ENCODE measurements around the gene PTPDC1. TPM values are rescaled to one million over a fixed set of nuclear protein-coding genes. Genes with fewer than 3 reads are reported as not detected.

Gene PTPDC1
- total and polyA plus RNA-seq, 8 donors, result 2.4 to 5.6 (median 4.2) TPM

DNA sequence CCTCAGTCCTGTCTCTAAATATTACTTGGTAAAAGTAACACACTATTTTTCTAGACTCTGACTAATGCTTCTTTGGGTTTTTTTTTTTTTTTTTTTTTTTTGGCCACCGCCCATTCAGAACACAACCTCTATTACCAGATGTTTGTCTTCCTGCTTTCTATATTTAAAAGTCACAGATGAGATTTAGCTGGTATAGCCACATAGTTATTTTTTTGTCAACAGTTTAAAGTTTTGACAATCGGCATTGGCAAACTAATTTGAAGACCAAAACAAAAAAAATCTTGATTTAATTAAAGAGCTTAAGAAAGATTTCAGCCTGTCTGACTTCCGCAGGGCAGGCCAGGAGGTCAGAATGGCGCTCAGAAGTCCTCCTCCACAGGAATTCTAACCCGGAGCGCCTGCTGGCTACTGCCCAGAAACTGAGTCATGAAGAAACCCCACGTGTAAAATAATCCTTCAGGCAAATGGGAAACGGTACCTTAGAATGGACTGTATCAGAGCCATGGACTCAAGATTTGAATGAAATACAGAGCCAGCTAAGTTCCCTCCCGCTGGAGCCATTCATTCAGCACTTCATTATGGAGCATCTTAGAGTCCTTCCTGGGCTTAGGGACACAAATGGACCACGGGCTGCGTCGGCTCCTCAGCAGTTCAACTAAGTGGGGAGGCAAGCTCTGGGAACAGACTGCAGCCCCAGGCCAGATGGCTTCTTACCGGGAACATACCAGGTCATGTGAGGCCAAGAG lies 55.6 kb downstream of the PTPDC1 start:
- no peaks in the 10 kb centered on the region for H3K36me3 ChIP-seq
- H3K4me1 ChIP-seq, result peaks cover 0 to 7% (median 0%) of the 10 kb centered on the region in 3 donors
- DNase-seq (peak in 4 of 6 donors; percentile 39 to 60 (median 52)), FAIRE-seq (peak; percentile 43), ATAC-seq (peak; percentile 46 to 84 (median 74))
- no peak overlapping the region for H3K4me3 ChIP-seq
- TF ChIP-seq, protein P1, sequence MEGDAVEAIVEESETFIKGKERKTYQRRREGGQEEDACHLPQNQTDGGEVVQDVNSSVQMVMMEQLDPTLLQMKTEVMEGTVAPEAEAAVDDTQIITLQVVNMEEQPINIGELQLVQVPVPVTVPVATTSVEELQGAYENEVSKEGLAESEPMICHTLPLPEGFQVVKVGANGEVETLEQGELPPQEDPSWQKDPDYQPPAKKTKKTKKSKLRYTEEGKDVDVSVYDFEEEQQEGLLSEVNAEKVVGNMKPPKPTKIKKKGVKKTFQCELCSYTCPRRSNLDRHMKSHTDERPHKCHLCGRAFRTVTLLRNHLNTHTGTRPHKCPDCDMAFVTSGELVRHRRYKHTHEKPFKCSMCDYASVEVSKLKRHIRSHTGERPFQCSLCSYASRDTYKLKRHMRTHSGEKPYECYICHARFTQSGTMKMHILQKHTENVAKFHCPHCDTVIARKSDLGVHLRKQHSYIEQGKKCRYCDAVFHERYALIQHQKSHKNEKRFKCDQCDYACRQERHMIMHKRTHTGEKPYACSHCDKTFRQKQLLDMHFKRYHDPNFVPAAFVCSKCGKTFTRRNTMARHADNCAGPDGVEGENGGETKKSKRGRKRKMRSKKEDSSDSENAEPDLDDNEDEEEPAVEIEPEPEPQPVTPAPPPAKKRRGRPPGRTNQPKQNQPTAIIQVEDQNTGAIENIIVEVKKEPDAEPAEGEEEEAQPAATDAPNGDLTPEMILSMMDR (IDR thresholded peaks at IDR 0.05), result no peak
- intact Hi-C loops (cut with DNase I), result no loop called here
- H3K27me3 ChIP-seq, result no peaks in the 10 kb centered on the region
- no peak overlapping the region for H3K27ac ChIP-seq
- whole genome bisulfite sequencing, 2 donors, result 65 to 70% methylated on average over 13 of the region's 13 CpGs
- no peaks in the 10 kb centered on the region for H3K9me3 ChIP-seq

DNA sequence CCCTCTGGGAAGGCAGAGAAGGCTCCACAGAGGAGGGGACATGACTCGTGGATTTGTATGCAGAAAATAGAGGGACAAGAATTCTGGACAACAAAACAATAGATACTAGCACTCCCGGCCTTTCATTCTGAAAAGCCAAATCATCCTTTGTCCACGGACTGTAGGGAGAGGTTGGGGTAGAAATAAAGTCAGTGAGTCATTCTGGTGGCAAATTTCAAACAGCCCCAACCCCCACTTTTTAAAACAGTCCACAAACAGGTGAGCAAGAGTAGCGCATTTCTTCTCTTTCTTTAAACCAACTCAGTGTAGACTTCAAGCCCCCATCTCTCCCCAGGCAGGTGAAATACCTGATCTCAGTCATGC lies 56.1 kb downstream of the PTPDC1 start:
- no peak for FAIRE-seq
- no peaks in the 10 kb centered on the region for H3K27me3 ChIP-seq
- H3K9me3 ChIP-seq, result no peaks in the 10 kb centered on the region
- peaks cover 0 to 7% (median 0%) of the 10 kb centered on the region in 3 donors for H3K4me1 ChIP-seq
- DNase-seq, result no peak
- no peak overlapping the region for H3K4me3 ChIP-seq
- no peaks in the 10 kb centered on the region for H3K36me3 ChIP-seq
- no peak overlapping the region for H3K27ac ChIP-seq
- 58 to 62% methylated on average over 4 of the region's 4 CpGs for WGBS, 2 donors
- no peak for ATAC-seq
- intact Hi-C loops (cut with DNase I), result no loop called here
- TF ChIP-seq, protein P1 (IDR thresholded peaks at IDR 0.05), result no peak

DNA sequence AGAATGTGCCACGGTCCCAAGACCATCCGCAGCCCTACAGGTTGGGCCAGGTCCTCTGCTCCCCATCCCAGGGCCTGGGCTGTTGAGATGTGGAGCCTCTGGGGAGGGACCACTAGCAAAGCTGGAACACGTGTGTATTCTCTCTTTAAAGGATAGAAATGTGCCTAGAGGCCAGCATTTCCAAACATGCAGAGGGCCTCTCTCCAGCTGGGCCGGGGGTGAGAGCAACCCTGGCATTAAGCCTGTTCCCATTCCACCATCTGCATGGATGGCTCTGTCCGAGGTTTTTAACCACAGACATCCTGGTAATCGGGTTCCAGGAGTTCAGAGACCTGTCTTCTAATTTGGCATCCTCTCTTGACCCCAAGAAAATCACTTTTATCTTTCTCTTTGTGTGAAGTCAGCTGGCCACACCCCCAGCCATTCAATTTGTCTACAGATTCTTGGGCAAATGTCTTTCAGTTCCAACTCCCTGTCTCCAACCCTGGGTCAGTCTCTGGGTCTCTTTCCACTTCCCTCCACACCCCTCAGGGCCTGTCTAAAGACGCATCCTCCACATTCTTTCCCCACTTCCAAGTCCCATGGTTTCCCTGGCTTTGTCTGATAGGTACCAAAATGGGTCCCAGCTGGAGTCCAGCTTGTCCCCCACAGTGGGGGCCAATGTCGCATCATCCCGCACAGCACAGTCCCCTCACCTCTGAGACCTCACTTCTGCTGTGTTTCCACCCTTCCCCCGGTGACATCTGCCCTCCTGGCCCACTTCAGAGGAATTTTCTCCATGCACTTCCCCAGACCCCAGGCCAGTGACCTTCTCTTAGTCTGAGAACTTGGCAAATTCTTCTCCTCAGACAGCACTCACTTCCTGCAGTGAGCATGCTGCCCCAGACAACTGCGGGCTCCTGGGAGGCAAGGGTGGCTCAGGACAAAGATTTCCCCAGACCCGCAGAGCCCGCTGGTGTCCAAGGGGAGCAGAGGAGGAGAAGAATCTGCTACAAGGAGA lies 56.8 kb downstream of the PTPDC1 start:
- Histone ChIP-seq H3K27me3 (no peaks in the 10 kb centered on the region), H3K27ac (no peak overlapping the region), H3K4me3 (no peak overlapping the region), H3K36me3 (no peaks in the 10 kb centered on the region), H3K9me3 (no peaks in the 10 kb centered on the region), H3K4me1 (peaks cover 0 to 7% (median 0%) of the 10 kb centered on the region in 3 donors)
- TF ChIP-seq, protein P1 (IDR thresholded peaks at IDR 0.05), result no peak
- intact Hi-C loops (cut with DNase I), result no loop called here
- DNase-seq (no peak), FAIRE-seq (no peak), ATAC-seq (peak in 1 of 4 donors; percentile 21)
- WGBS, 2 donors, result 81 to 85% methylated on average over 13 of the region's 13 CpGs

DNA sequence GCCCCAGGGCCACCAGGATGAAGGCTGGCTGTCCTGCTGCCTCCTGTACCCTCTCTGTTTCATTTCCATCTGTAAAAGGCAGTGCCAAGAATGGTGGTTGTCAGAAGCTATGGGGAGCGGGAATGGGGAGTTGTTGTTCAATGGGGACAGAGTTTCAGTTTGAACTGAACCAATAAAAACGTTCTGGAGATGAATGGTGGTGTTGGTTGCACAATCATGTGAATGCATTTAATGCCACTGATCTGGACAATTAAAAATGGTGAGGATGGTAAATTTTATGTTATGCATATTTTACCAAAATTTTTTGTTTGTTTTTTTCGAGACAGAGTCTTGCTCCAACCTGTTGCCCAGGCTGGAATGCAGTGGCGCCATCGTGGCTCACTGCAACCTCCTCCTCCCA lies 58.1 kb downstream of the PTPDC1 start:
- TF ChIP-seq, protein P1 (IDR thresholded peaks at IDR 0.05), result no peak
- DNase-seq (no peak), ATAC-seq (no peak), FAIRE-seq (no peak)
- Histone ChIP-seq H3K27me3 (no peaks in the 10 kb centered on the region), H3K36me3 (no peaks in the 10 kb centered on the region), H3K9me3 (no peaks in the 10 kb centered on the region), H3K4me1 (peaks cover 0 to 7% (median 0%) of the 10 kb centered on the region in 3 donors), H3K4me3 (no peak overlapping the region), H3K27ac (no peak overlapping the region)
- 83 to 88% methylated on average over 5 of the region's 5 CpGs for WGBS, 2 donors
- intact Hi-C loops (cut with DNase I), result no loop called here

Measured in pancreas (tissue), 10 donors.